Upper lobe of left lung (tissue), 6 donors: Measurements from ENCODE around the gene SLC38A11. TPM values are rescaled to one million over a fixed set of nuclear protein-coding genes. Genes with fewer than 3 reads are reported as not detected.

ENCODE experiments used
- ATAC-seq, 2 donors: fragments of 200-7000 bp; cut with Tn5 transposase; one replicate each; pipeline ENCODE4 v1.9.1; 2022; ENCODE audit warnings: mild to moderate bottlenecking in 2 of 2, moderate library complexity in 2 of 2; ENCODE audit not compliant: low FRiP score in 2 of 2
- DNase-seq, 2 donors: peaks; one replicate each; pipeline ENCODE4 v3.0.0-alpha.2; 2019 to 2020
- H3K27ac ChIP-seq, 4 donors: fragments of 200-600 bp; sonication (generic); one replicate each; pipeline ENCODE4 v1.5.1; 2016 to 2019
- H3K27me3 ChIP-seq, 4 donors: fragments of 200-600 bp; sonication (generic); one replicate each; pipeline ENCODE4 v1.5.1; 2017 to 2019
- H3K36me3 ChIP-seq, 4 donors: fragments of 200-600 bp; sonication (generic); one replicate each; pipeline ENCODE4 v1.5.1; 2016 to 2019
- H3K4me1 ChIP-seq, 4 donors: fragments of 200-600 bp; sonication (generic); one replicate each; pipeline ENCODE4 v1.5.1; 2018 to 2019
- H3K4me3 ChIP-seq, 4 donors: fragments of 200-600 bp; sonication (generic); one replicate each; pipeline ENCODE4 v1.5.1; 2017 to 2019; ENCODE audit warnings: mild to moderate bottlenecking in 2 of 4, moderate library complexity in 1 of 4
- H3K9me3 ChIP-seq, 4 donors: fragments of 200-600 bp; sonication (generic); one replicate each; pipeline ENCODE4 v1.5.1; 2018 to 2019
- CTCF ChIP-seq, 6 experiments: fragments of 450-650 bp in 4 of 6; fragments of 200-600 bp in 2 of 6; sonication (generic) in 2 of 6; IDR thresholded peaks; one replicate each; pipeline ENCODE4 v1.5.1; 2016 to 2019; ENCODE audit warnings: antibody characterized with exemption in 6 of 6
- EP300 ChIP-seq, 4 donors: sonication (generic); formaldehyde crosslinking; IDR thresholded peaks; one replicate each; pipeline ENCODE4 v1.5.1; 2017; ENCODE audit warnings: antibody characterized with exemption in 4 of 4, control low read depth in 2 of 4
- POLR2A ChIP-seq, 4 donors: fragments of 450-650 bp; IDR thresholded peaks; one replicate each; pipeline ENCODE4 v1.5.1; 2016 to 2017; ENCODE audit warnings: antibody characterized with exemption in 4 of 4, mild to moderate bottlenecking in 2 of 4
- POLR2AphosphoS5 ChIP-seq, 2 donors: sonication (generic); formaldehyde crosslinking; IDR thresholded peaks; one replicate each; pipeline ENCODE4 v1.5.1; 2017; ENCODE audit warnings: antibody characterized with exemption in 2 of 2
- WGBS, 2 donors: methylation state at CpG; one replicate each; pipeline ENCODE4 v1.1.5; 2017 to 2018; 5-methylcytosine and 5-hydroxymethylcytosine counted together
- total RNA-seq, 6 donors: library from RNA; depleted of rRNA in 4 of 6; stranded (reverse); fragments of >200 nt in 4 of 6; gene quantifications; one replicate each; pipeline versions ENCODE4 v1.1.0 to v1.2.1, GENCODE V29; 2016 to 2021
- donor health status: DM: no; HTN: no; CAD: no; lungs with moderate emphysema.
- donor health status: DM: no; HTN: yes; CAD: no; lungs with severe emphysema.

Gene SLC38A11
- total RNA-seq, 6 donors from 2014 or later, result 0.17 to 0.40 (median 0.30) TPM; not detected in 2

- no peaks in the 10 kb centered on the region for H3K27me3 ChIP-seq
- TF ChIP-seq CTCF (IDR thresholded peaks at IDR 0.05), result no peak
- no peak for TF ChIP-seq POLR2AphosphoS5 (IDR thresholded peaks at IDR 0.05)
- no peak for TF ChIP-seq EP300 (IDR thresholded peaks at IDR 0.05)
- TF ChIP-seq POLR2A (IDR thresholded peaks at IDR 0.05), result no peak
- no peaks in the 10 kb centered on the region for H3K36me3 ChIP-seq
- no peak overlapping the region for H3K27ac ChIP-seq
- no peak overlapping the region for H3K4me3 ChIP-seq
- no peak for ATAC-seq
- 43 to 57% methylated on average over 3 of the region's 3 CpGs for WGBS, 2 donors
- H3K4me1 ChIP-seq, result no peaks in the 10 kb centered on the region
- H3K9me3 ChIP-seq, result no peaks in the 10 kb centered on the region
- no peak for DNase-seq
These were observed 17.4 kb downstream of the SLC38A11 start for GRCh38 chr2:164937864-164938401.

DNA sequence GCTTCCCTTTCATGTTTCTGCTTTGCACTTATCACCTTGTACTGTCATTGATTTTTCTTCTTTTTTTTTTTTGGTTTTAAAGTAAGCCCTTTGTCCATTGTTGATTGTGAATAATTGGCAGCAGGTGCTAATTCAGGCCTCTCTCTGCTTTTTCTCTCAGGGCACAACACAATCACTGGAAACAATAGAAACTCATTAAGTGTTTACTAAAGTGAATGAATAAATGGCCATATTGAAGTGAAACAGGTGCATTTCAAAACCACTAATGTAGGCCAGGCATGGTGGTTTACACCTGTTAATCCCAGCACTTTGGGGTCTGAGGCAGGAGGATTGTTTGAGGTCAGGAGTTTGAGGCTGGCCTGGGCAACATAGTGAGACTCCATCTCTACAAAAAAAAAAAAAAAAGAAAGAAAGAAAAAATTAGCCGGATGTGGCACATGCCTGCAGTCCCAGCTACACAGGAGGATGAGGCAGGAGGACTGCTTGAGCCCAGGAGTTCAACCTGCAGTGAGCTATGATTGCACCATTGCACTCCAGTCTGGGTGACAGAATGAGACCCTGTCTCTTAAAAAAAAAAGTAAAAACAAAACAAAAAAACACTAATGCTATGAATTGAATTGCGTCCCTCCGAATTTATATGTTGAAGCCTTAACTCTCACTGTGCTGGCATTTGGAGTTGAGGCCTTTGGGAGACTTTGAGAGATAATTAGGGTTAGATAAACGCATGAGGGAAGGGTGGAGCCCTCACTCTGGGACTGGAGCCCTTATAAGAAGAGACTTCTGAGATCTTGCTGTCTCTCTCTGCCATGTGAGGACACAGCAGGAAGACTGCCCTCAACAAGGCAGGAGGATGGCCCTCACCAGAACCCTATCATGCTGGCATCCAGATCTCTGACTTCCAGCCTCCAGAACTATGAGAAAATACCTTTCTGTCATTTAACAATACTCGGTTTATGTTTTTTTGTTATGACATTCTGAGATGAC is 19.9 kb downstream of the SLC38A11 start:
- Histone ChIP-seq H3K27ac (no peak overlapping the region), H3K4me1 (no peaks in the 10 kb centered on the region), H3K36me3 (no peaks in the 10 kb centered on the region), H3K27me3 (no peaks in the 10 kb centered on the region), H3K9me3 (no peaks in the 10 kb centered on the region), H3K4me3 (no peak overlapping the region)
- 82% methylated on average over 5 of the region's 5 CpGs for WGBS, 2 donors
- ATAC-seq (no peak), DNase-seq (no peak)
- TF ChIP-seq CTCF (IDR thresholded peaks at IDR 0.05), result no peak
- no peak for TF ChIP-seq POLR2A (IDR thresholded peaks at IDR 0.05)
- TF ChIP-seq POLR2AphosphoS5 (IDR thresholded peaks at IDR 0.05), result no peak
- TF ChIP-seq EP300 (IDR thresholded peaks at IDR 0.05), result no peak

- no peak for ATAC-seq
These were observed 20.8 kb downstream of the SLC38A11 start for GRCh38 chr2:164934401-164935117.

GRCh38 chr2:164933671-164934189 is 21.6 kb downstream of the SLC38A11 start:
- 73 to 80% methylated on average over 3 of the region's 3 CpGs for WGBS, 2 donors
- no peaks in the 10 kb centered on the region for H3K4me1 ChIP-seq
- ATAC-seq, result no peak
- no peak for DNase-seq
- no peaks in the 10 kb centered on the region for H3K36me3 ChIP-seq
- TF ChIP-seq POLR2AphosphoS5 (IDR thresholded peaks at IDR 0.05) (no peak), CTCF (IDR thresholded peaks at IDR 0.05) (no peak), EP300 (IDR thresholded peaks at IDR 0.05) (no peak), POLR2A (IDR thresholded peaks at IDR 0.05) (no peak)
- no peaks in the 10 kb centered on the region for H3K9me3 ChIP-seq
- no peaks in the 10 kb centered on the region for H3K27me3 ChIP-seq
- H3K4me3 ChIP-seq, result no peak overlapping the region
- H3K27ac ChIP-seq, result no peak overlapping the region

More at GRCh38 chr2:164934401-164935117, 20.8 kb downstream of the SLC38A11 start:
- TF ChIP-seq EP300 (IDR thresholded peaks at IDR 0.05) (no peak), POLR2AphosphoS5 (IDR thresholded peaks at IDR 0.05) (no peak), POLR2A (IDR thresholded peaks at IDR 0.05) (no peak), CTCF (IDR thresholded peaks at IDR 0.05) (no peak)
- DNase-seq, result no peak
- no peaks in the 10 kb centered on the region for H3K27me3 ChIP-seq
- H3K36me3 ChIP-seq, result no peaks in the 10 kb centered on the region
- no peak overlapping the region for H3K4me3 ChIP-seq
- no peaks in the 10 kb centered on the region for H3K9me3 ChIP-seq
- no peaks in the 10 kb centered on the region for H3K4me1 ChIP-seq
- no peak overlapping the region for H3K27ac ChIP-seq
- WGBS, 2 donors, result 74% methylated on average over 5 of the region's 5 CpGs
